Lower leg skin (tissue), 4 donors: ENCODE results near the gene IGSF9. TPM values are rescaled to one million over a fixed set of nuclear protein-coding genes. Genes with fewer than 3 reads are reported as not detected.

ENCODE experiments used
- DNase-seq, 2 donors: peaks; one replicate each; pipeline ENCODE4 v3.0.0-alpha.2; 2019; ENCODE audit warnings: low spot score in 2 of 2
- H3K4me3 ChIP-seq: fragments of 200-600 bp; sonication (generic); 2 replicates; pipeline ENCODE4 v1.5.1; 2017; ENCODE audit warnings: mild to moderate bottlenecking, low read depth; ENCODE audit not compliant: poor library complexity, severe bottlenecking
- POLR2A ChIP-seq, 2 donors: fragments of 450-650 bp; IDR thresholded peaks; one replicate each; pipeline ENCODE4 v1.6.1; 2016 to 2017; ENCODE audit warnings: antibody characterized with exemption in 2 of 2, mild to moderate bottlenecking in 1 of 2, moderate library complexity in 1 of 2
- WGBS, 2 donors: methylation state at CpG; one replicate each; pipeline ENCODE4 v1.1.5; 2018; 5-methylcytosine and 5-hydroxymethylcytosine counted together
- intact Hi-C: fragments of 100-400 bp; cut with DNase I; formaldehyde crosslinking; loops from one replicate; pipeline ENCODE4 v1.15.0; 2023; ENCODE audit warnings: low total_unique reads
- total RNA-seq, 4 donors: library from RNA; depleted of rRNA; stranded (reverse); fragments of >200 nt; gene quantifications; one replicate each; pipeline ENCODE4 v1.1.0, GENCODE V29; 2016
- TF ChIP-seq, protein P1 (sequence below), 3 donors: fragments of 450-650 bp; IDR thresholded peaks; one replicate each; pipeline ENCODE4 v1.5.1; 2016; ENCODE audit warnings: antibody characterized with exemption in 3 of 3, mild to moderate bottlenecking in 3 of 3, moderate library complexity in 2 of 3

The IGSF9 gene
- total RNA-seq, 4 donors from 2014 or later = 17.7 to 29.6 (median 19.6) TPM

DNA sequence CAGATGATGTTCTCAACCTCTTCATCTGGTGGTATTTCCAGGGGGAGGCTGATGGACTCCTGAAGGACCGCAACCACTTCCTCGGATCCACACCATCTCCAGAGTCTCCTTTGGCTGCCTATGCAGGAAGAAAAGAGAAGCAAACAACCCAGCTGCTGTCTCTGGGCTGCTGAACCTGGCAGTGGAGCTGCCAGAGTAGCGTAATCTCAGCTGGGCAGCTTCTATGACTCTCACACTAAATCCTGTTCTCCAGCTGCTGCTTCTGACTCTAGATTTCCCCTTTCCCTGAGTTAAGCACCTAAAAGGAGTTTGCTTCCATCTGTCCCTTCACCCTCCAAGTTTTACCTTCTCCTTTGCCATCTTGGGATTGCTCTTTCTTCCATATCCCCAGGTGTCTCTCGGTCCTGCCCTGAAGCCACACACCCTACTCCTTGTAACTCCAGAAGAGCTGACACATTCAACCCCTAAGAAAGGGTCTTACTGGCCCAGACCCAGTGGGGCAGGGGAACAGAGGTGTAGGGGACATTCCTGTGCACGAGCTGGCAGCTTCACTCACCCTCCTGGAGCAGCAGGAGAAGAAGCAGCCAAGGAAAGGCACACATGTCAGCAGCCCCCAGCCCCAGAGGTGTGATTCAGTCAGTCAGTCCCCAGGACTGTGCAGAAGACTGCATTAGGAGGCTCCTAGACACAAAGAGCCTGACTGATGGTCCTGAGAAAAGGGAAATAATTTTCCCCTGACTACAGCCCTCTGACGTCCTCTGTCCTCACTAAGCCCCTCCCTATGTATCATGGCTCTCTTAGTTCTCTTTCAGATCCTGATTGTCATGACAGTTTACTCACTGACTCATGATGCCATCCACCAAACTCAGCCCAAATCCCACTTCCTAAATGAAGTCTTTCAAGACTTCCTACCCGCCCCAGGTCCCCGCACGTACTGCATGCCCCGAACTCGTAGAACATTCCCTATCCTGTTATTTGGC is 8.4 kb upstream of the IGSF9 start, which contains the start of gene SLAMF9:
TSS of gene SLAMF9 (minus strand) at position 702 of the 980 bp plus-strand sequence. CDS start at position 602, 100 bp downstream.
- intact Hi-C loops = no loop called here
- peak in 1 of 2 donors; percentile 77 for DNase-seq
- WGBS, 2 donors = 70 to 74% methylated on average over 11 of the region's 11 CpGs
- TF ChIP-seq, protein P1, sequence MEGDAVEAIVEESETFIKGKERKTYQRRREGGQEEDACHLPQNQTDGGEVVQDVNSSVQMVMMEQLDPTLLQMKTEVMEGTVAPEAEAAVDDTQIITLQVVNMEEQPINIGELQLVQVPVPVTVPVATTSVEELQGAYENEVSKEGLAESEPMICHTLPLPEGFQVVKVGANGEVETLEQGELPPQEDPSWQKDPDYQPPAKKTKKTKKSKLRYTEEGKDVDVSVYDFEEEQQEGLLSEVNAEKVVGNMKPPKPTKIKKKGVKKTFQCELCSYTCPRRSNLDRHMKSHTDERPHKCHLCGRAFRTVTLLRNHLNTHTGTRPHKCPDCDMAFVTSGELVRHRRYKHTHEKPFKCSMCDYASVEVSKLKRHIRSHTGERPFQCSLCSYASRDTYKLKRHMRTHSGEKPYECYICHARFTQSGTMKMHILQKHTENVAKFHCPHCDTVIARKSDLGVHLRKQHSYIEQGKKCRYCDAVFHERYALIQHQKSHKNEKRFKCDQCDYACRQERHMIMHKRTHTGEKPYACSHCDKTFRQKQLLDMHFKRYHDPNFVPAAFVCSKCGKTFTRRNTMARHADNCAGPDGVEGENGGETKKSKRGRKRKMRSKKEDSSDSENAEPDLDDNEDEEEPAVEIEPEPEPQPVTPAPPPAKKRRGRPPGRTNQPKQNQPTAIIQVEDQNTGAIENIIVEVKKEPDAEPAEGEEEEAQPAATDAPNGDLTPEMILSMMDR (IDR thresholded peaks at IDR 0.05) = no peak
- TF ChIP-seq POLR2A (IDR thresholded peaks at IDR 0.05) = no peak
- H3K4me3 ChIP-seq = no peak within 1 kb of the TSS

DNA sequence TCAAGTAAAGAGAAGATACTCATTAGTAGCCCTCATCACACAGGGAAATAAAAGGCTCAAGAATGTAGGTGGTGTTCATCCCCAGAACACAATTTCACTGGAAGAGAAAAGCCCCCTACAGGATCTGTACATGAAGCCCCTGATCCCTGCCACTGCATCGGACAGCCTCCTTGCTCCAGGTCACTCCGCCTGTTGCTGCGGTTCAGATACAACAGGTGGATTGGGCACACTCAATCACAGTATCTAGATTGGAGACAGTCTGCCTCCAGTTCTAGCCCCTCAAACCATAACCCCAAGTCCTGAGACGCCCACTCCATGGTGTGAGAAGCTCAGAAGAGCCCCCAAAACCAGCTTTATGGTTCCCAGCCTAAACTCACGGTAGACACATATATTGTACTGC is 7.5 kb upstream of the IGSF9 start:
- WGBS, 2 donors = 88 to 89% methylated on average over 5 of the region's 5 CpGs
- no peak overlapping the region for H3K4me3 ChIP-seq
- intact Hi-C loops = no loop called here
- peak in 1 of 2 donors; percentile 15 for DNase-seq
- TF ChIP-seq POLR2A (IDR thresholded peaks at IDR 0.05) = no peak
- TF ChIP-seq, protein P1 (IDR thresholded peaks at IDR 0.05) = no peak

DNA sequence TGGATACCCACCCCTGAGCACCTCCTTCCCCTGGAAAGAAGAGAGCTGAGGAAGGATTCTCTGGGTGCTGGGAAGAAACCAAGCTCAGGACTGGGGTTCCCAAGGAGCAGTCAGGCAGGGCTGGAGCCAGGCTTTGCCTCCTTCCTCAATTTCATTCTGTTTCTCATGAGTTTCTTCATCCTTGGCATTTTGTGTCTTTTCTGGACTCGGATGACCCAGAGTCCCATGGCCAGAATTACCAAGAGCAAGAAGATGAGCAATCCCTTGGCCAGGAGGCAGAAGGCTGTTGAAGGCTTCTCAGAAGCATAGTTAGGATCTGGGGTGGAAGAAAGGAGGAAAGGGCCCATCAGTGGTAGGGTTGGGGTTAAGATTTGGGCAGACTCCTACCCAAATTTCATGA is 6.1 kb upstream of the IGSF9 start:
- peak in 1 of 2 donors; percentile 80 for DNase-seq

DNA sequence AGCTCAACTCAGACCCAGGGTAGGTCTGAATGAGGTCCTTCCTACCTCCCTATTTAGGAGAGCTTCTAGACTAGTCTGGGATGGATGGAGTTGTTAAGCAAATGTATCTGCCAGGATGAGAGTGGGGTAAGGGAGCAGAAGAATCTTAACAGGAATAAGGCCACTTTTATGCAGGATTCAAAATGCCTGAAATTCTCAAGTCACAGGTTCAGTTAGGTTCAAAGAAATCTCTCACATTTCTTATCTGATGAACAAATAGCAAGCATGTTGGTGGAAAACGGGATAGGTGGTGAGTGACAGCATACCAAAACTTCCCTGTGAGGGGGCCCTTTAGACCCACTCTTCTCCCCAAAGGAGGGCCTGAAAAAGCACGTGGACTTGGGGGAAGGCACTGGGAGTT is 5.6 kb upstream of the IGSF9 start:
- TF ChIP-seq, protein P1 (IDR thresholded peaks at IDR 0.05) = no peak
- TF ChIP-seq POLR2A (IDR thresholded peaks at IDR 0.05) = no peak
- no peak for DNase-seq
- no peak overlapping the region for H3K4me3 ChIP-seq
- intact Hi-C loops = no loop called here
- 70 to 86% methylated on average over 2 of the region's 2 CpGs for WGBS, 2 donors

More for the DNA sequence above, 6.1 kb upstream of the IGSF9 start:
- WGBS, 2 donors = 59 to 65% methylated on average over 1 of the region's 1 CpG
- TF ChIP-seq, protein P1 (IDR thresholded peaks at IDR 0.05) = no peak
- TF ChIP-seq POLR2A (IDR thresholded peaks at IDR 0.05) = no peak
- intact Hi-C loops = no loop called here
- H3K4me3 ChIP-seq = no peak overlapping the region

DNA sequence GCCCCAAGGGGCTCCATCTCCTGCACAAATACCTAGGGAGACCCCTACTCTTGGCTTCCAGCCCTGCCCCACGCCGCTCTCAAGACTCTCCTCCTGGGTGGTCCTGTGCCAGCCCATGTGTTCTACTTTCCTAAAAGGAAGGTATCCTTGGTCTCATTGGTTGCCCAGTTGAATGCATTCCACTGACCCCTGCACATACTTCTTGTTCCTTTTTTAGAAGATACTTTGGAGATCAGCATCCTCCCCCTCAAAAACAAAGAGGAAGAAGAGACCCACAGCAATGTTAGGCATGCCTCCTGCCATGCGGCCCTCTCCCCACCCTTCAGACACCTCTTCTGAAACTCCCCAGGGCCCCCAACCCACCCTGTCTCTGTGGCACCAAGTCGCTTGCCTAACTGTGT is 4.6 kb upstream of the IGSF9 start:
- DNase-seq = peak in 1 of 2 donors; percentile 58
- intact Hi-C loops = no loop called here
- no peak overlapping the region for H3K4me3 ChIP-seq
- WGBS, 2 donors = 89 to 99% methylated on average over 4 of the region's 4 CpGs
- TF ChIP-seq, protein P1 (IDR thresholded peaks at IDR 0.05) = no peak
- no peak for TF ChIP-seq POLR2A (IDR thresholded peaks at IDR 0.05)
